SK-N-SH treated with all-trans-retinoic acid at 6 μM for 48 hours (cell line): Measurements from ENCODE around the gene SCAPER.

Experiments
- ATAC-seq: fragments of 200-7000 bp; cut with Tn5 transposase; 3 replicates; pipeline ENCODE4 v1.9.1; 2020; ENCODE audit warnings: mild to moderate bottlenecking, moderate library complexity
- ARNTL ChIP-seq: fragments of 450-650 bp; formaldehyde crosslinking; IDR thresholded peaks from 2 replicates; pipeline ENCODE4 v1.5.0; 2020; ENCODE audit warnings: low read depth, mild to moderate bottlenecking, moderate library complexity, borderline replicate concordance
- BACH2 ChIP-seq: fragments of 250-450 bp; sonication (Bioruptor Pico); IDR thresholded peaks from 2 replicates; pipeline ENCODE4 v1.9.0; 2021; ENCODE audit warnings: mild to moderate bottlenecking, borderline replicate concordance
- ESRRG ChIP-seq: fragments of 250-450 bp; sonication (Bioruptor Pico); IDR thresholded peaks from 2 replicates; pipeline ENCODE4 v1.6.1; 2021; ENCODE audit warnings: mild to moderate bottlenecking
- GLIS3 ChIP-seq: fragments of 250-450 bp; sonication (Bioruptor Pico); IDR thresholded peaks from 2 replicates; pipeline ENCODE4 v1.5.0; 2020; ENCODE audit warnings: mild to moderate bottlenecking, moderate library complexity
- ISL1 ChIP-seq: fragments of 250-450 bp; sonication (Bioruptor Pico); IDR thresholded peaks from 2 replicates; pipeline ENCODE4 v2.1.2; 2022; ENCODE audit warnings: mild to moderate bottlenecking, moderate library complexity
- OSR1 ChIP-seq: fragments of 250-450 bp; sonication (Bioruptor Pico); IDR thresholded peaks from 2 replicates; pipeline ENCODE4 v1.8.0; 2022; ENCODE audit warnings: moderate library complexity, mild to moderate bottlenecking, inconsistent platforms
- PPARA ChIP-seq: fragments of 250-450 bp; sonication (Bioruptor Pico); IDR thresholded peaks from 2 replicates; pipeline ENCODE4 v1.5.0; 2020; ENCODE audit warnings: mild to moderate bottlenecking, borderline replicate concordance
- SNAI2 ChIP-seq: fragments of 250-450 bp; sonication (Bioruptor Pico); IDR thresholded peaks from 2 replicates; pipeline ENCODE4 v1.5.0; 2020; ENCODE audit warnings: mild to moderate bottlenecking, moderate library complexity
- TCF4 ChIP-seq: fragments of 250-450 bp; sonication (Bioruptor Pico); IDR thresholded peaks from 2 replicates; pipeline ENCODE4 v1.8.0; 2021; ENCODE audit warnings: mild to moderate bottlenecking, moderate library complexity, borderline replicate concordance
- TOX ChIP-seq: fragments of 250-450 bp; sonication (Bioruptor Pico); IDR thresholded peaks from 2 replicates; pipeline ENCODE4 v1.8.0; 2021; ENCODE audit warnings: mild to moderate bottlenecking, moderate library complexity, borderline replicate concordance
- ZC3H10 ChIP-seq: fragments of 250-450 bp; sonication (Bioruptor Pico); IDR thresholded peaks from 2 replicates; pipeline ENCODE4 v1.5.1; 2021; ENCODE audit warnings: mild to moderate bottlenecking, moderate library complexity
- ZFP30 ChIP-seq: fragments of 450-650 bp; formaldehyde crosslinking; IDR thresholded peaks from 2 replicates; pipeline ENCODE4 v1.5.0; 2022; ENCODE audit warnings: mild to moderate bottlenecking, moderate library complexity
- ZNF565 ChIP-seq: fragments of 450-650 bp; formaldehyde crosslinking; conservative IDR thresholded peaks from 2 replicates; pipeline ENCODE4 v1.5.0; 2020; ENCODE audit warnings: low read depth, mild to moderate bottlenecking, moderate library complexity
- ZNF70 ChIP-seq: fragments of 450-650 bp; formaldehyde crosslinking; IDR thresholded peaks from 2 replicates; pipeline ENCODE4 v1.5.0; 2020; ENCODE audit warnings: mild to moderate bottlenecking, moderate library complexity
- ZNF8 ChIP-seq: fragments of 450-650 bp; formaldehyde crosslinking; IDR thresholded peaks from 2 replicates; pipeline ENCODE4 v1.5.0; 2020; ENCODE audit warnings: mild to moderate bottlenecking, moderate library complexity
- TF ChIP-seq, protein P1 (sequence below): fragments of 250-450 bp; sonication (Bioruptor Pico); IDR thresholded peaks from 2 replicates; pipeline ENCODE4 v1.5.1; 2021; ENCODE audit warnings: mild to moderate bottlenecking, moderate library complexity
- TF ChIP-seq, protein P2 (sequence below): fragments of 250-450 bp; sonication (Bioruptor Pico); IDR thresholded peaks from 2 replicates; pipeline ENCODE4 v1.8.0; 2021; ENCODE audit warnings: low read depth, mild to moderate bottlenecking, moderate library complexity, borderline replicate concordance
- TF ChIP-seq, protein P3 (sequence below): fragments of 250-450 bp; sonication (Bioruptor Pico); IDR thresholded peaks from 2 replicates; pipeline ENCODE4 v1.5.1; 2020; ENCODE audit warnings: low read depth, mild to moderate bottlenecking, moderate library complexity
- TF ChIP-seq, protein P4 (sequence below): fragments of 250-450 bp; sonication (Bioruptor Pico); IDR thresholded peaks from 2 replicates; pipeline ENCODE4 v1.5.0; 2020; ENCODE audit warnings: mild to moderate bottlenecking, moderate library complexity
- TF ChIP-seq, protein P5 (sequence below): fragments of 250-450 bp; sonication (Bioruptor Pico); IDR thresholded peaks from 2 replicates; pipeline ENCODE4 v1.8.0; 2020; ENCODE audit warnings: mild to moderate bottlenecking, moderate library complexity, borderline replicate concordance

SCAPER gene

DNA sequence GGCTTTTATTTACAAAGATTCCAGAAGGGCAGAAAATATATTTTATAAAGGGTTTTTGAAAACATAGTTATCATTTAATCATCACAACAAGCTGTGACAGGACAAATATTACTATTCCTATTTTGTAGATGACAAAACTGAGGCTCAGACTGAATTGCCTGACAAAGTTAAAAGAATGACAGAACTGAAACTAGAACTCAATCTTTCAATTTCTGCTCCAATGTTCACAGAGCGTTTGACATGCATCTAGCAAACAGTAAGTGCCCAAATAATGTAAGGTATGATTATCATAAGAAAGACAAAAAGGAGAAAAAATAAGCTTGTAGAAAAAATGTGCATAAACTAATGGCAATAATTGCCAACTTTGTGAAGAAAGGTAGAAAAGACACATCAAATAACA is 61.9 kb downstream of the SCAPER start:
- no peak for TF ChIP-seq ISL1 (CRISPR knock-in tag)
- no peak for TF ChIP-seq PPARA (CRISPR knock-in tag)
- TF ChIP-seq OSR1, result no peak
- TF ChIP-seq BACH2, result no peak
- TF ChIP-seq ARNTL (CRISPR knock-in tag), result no peak
- TF ChIP-seq, protein P1, sequence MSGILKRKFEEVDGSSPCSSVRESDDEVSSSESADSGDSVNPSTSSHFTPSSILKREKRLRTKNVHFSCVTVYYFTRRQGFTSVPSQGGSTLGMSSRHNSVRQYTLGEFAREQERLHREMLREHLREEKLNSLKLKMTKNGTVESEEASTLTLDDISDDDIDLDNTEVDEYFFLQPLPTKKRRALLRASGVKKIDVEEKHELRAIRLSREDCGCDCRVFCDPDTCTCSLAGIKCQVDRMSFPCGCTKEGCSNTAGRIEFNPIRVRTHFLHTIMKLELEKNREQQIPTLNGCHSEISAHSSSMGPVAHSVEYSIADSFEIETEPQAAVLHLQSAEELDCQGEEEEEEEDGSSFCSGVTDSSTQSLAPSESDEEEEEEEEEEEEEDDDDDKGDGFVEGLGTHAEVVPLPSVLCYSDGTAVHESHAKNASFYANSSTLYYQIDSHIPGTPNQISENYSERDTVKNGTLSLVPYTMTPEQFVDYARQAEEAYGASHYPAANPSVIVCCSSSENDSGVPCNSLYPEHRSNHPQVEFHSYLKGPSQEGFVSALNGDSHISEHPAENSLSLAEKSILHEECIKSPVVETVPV (CRISPR knock-in tag), result no peak
- TF ChIP-seq, protein P2, sequence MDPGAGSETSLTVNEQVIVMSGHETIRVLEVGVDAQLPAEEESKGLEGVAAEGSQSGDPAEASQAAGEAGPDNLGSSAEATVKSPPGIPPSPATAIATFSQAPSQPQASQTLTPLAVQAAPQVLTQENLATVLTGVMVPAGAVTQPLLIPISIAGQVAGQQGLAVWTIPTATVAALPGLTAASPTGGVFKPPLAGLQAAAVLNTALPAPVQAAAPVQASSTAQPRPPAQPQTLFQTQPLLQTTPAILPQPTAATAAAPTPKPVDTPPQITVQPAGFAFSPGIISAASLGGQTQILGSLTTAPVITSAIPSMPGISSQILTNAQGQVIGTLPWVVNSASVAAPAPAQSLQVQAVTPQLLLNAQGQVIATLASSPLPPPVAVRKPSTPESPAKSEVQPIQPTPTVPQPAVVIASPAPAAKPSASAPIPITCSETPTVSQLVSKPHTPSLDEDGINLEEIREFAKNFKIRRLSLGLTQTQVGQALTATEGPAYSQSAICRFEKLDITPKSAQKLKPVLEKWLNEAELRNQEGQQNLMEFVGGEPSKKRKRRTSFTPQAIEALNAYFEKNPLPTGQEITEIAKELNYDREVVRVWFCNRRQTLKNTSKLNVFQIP, result no peak
- TF ChIP-seq, protein P3, sequence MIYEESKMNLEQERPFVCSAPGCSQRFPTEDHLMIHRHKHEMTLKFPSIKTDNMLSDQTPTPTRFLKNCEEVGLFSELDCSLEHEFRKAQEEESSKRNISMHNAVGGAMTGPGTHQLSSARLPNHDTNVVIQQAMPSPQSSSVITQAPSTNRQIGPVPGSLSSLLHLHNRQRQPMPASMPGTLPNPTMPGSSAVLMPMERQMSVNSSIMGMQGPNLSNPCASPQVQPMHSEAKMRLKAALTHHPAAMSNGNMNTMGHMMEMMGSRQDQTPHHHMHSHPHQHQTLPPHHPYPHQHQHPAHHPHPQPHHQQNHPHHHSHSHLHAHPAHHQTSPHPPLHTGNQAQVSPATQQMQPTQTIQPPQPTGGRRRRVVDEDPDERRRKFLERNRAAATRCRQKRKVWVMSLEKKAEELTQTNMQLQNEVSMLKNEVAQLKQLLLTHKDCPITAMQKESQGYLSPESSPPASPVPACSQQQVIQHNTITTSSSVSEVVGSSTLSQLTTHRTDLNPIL (CRISPR knock-in tag), result no peak
- TF ChIP-seq ZNF565 (CRISPR knock-in tag), result no peak
- no peak for TF ChIP-seq SNAI2 (CRISPR knock-in tag)
- TF ChIP-seq ZC3H10 (CRISPR knock-in tag), result no peak
- TF ChIP-seq, protein P4, sequence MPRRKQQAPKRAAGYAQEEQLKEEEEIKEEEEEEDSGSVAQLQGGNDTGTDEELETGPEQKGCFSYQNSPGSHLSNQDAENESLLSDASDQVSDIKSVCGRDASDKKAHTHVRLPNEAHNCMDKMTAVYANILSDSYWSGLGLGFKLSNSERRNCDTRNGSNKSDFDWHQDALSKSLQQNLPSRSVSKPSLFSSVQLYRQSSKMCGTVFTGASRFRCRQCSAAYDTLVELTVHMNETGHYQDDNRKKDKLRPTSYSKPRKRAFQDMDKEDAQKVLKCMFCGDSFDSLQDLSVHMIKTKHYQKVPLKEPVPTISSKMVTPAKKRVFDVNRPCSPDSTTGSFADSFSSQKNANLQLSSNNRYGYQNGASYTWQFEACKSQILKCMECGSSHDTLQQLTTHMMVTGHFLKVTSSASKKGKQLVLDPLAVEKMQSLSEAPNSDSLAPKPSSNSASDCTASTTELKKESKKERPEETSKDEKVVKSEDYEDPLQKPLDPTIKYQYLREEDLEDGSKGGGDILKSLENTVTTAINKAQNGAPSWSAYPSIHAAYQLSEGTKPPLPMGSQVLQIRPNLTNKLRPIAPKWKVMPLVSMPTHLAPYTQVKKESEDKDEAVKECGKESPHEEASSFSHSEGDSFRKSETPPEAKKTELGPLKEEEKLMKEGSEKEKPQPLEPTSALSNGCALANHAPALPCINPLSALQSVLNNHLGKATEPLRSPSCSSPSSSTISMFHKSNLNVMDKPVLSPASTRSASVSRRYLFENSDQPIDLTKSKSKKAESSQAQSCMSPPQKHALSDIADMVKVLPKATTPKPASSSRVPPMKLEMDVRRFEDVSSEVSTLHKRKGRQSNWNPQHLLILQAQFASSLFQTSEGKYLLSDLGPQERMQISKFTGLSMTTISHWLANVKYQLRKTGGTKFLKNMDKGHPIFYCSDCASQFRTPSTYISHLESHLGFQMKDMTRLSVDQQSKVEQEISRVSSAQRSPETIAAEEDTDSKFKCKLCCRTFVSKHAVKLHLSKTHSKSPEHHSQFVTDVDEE (CRISPR knock-in tag), result no peak
- TF ChIP-seq ZFP30 (CRISPR knock-in tag), result no peak
- no peak for ATAC-seq

DNA sequence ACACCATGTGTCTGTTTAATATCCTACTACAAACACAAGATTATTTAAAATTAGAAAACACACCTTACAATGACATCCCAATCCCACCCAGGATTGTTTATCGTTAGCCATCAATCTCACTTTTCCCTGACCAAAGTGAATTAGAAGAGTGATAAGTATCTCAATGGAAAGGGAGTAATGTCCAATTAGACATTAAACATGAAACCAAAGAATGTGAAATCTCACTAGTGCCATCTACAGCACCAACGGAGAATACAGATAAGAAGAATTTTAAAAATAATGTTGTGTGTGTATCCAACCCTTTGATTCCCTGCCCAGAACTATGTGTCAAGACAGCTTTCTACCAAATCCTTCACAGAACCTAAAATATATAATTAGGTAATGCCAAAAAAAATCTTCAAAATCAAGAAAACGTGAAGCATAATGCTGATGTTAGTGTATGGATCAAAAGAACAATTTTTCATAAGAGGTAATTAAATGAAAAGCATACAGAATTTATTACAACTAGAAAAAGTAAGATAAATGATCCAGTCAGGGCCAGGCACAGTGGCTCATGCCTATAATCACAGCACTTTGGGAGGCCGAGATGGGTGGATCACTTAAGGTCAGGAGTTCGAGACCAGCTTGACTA is 64.2 kb downstream of the SCAPER start:
- peak; percentile 80 for ATAC-seq
- TF ChIP-seq ZNF565 (CRISPR knock-in tag), result no peak
- TF ChIP-seq ISL1 (CRISPR knock-in tag), result peak; percentile 88
- no peak for TF ChIP-seq ARNTL (CRISPR knock-in tag)
- TF ChIP-seq TCF4 (CRISPR knock-in tag), result peak; percentile 25; the same call in 1 of the 2 replicates
- TF ChIP-seq, protein P5, sequence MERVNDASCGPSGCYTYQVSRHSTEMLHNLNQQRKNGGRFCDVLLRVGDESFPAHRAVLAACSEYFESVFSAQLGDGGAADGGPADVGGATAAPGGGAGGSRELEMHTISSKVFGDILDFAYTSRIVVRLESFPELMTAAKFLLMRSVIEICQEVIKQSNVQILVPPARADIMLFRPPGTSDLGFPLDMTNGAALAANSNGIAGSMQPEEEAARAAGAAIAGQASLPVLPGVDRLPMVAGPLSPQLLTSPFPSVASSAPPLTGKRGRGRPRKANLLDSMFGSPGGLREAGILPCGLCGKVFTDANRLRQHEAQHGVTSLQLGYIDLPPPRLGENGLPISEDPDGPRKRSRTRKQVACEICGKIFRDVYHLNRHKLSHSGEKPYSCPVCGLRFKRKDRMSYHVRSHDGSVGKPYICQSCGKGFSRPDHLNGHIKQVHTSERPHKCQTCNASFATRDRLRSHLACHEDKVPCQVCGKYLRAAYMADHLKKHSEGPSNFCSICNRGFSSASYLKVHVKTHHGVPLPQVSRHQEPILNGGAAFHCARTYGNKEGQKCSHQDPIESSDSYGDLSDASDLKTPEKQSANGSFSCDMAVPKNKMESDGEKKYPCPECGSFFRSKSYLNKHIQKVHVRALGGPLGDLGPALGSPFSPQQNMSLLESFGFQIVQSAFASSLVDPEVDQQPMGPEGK (CRISPR knock-in tag), result no peak
- TF ChIP-seq, protein P4 (CRISPR knock-in tag), result peak; percentile 89; the same call in 1 of the 2 replicates

DNA sequence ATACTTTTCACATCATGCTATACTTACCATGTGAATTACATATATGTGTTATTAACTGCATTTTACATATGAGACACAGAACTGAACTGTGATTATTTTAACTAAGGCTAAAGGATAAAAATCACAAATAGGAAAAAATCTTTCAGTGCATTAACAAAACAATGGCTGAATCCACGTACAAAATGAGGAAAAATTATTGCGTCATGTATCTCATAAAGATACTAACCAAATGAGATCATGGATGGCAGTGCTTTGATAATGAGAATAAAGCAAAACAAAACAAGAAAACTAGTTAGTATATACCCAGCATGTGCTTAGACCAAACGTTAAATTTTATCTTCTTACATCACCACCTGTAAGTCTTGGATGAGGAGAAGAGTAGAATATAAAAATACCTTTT is 66.0 kb downstream of the SCAPER start:
- ATAC-seq, result no peak
- TF ChIP-seq, protein P5 (CRISPR knock-in tag), result no peak
- TF ChIP-seq SNAI2 (CRISPR knock-in tag) (no peak), GLIS3 (CRISPR knock-in tag) (no peak), BACH2 (no peak), ZNF8 (CRISPR knock-in tag) (no peak), PPARA (CRISPR knock-in tag) (no peak), ARNTL (CRISPR knock-in tag) (no peak), ESRRG (no peak), TOX (CRISPR knock-in tag) (no peak), ZNF70 (no peak), ISL1 (CRISPR knock-in tag) (no peak), ZC3H10 (CRISPR knock-in tag) (no peak)
- TF ChIP-seq, protein P2, result no peak
